ENCODE data around the gene HES6.

HES6 gene

GRCh38 chr2:238259061-238260020, 19.5 kb upstream of the HES6 start:
- TF ChIP-seq REST (IDR thresholded peaks at IDR 0.05; ENCODE audit: insufficient read depth in 1 of 2, low read depth in 2 of 2, low read length in 2 of 2) (no peak), FOXP2 (optimal IDR thresholded peaks at IDR 0.05; ENCODE audit: borderline replicate concordance, extremely low read depth, extremely low read length, insufficient read depth) (no peak), POLR2AphosphoS5 (IDR thresholded peaks at IDR 0.05; ENCODE audit: low read depth, low read length) (no peak)

- TF ChIP-seq FOXP2 (optimal IDR thresholded peaks at IDR 0.05; ENCODE audit: borderline replicate concordance, extremely low read depth, extremely low read length, insufficient read depth), result no peak
- no peak for TF ChIP-seq TAF1 (IDR thresholded peaks at IDR 0.05; ENCODE audit: borderline replicate concordance, insufficient read depth, low read length)
- TF ChIP-seq POLR2AphosphoS5 (IDR thresholded peaks at IDR 0.05; ENCODE audit: low read depth, low read length), result no peak
- TF ChIP-seq SIN3A (IDR thresholded peaks at IDR 0.05; ENCODE audit: borderline replicate concordance, insufficient read depth, low read length), result no peak
- no peak for TF ChIP-seq REST (IDR thresholded peaks at IDR 0.05; ENCODE audit: insufficient read depth in 1 of 2, low read depth in 2 of 2, low read length in 2 of 2)
Observed at GRCh38 chr2:238257786-238258700, 18.2 kb upstream of the HES6 start.

GRCh38 chr2:238256594-238257104, 16.8 kb upstream of the HES6 start:
- TF ChIP-seq SIN3A (IDR thresholded peaks at IDR 0.05; ENCODE audit: borderline replicate concordance, insufficient read depth, low read length) (no peak), FOXP2 (optimal IDR thresholded peaks at IDR 0.05; ENCODE audit: borderline replicate concordance, extremely low read depth, extremely low read length, insufficient read depth) (peak; percentile 73)

GRCh38 chr2:238256111-238256510, 16.3 kb upstream of the HES6 start:
- TF ChIP-seq TAF1 (IDR thresholded peaks at IDR 0.05; ENCODE audit: borderline replicate concordance, insufficient read depth, low read length) (no peak), FOXP2 (optimal IDR thresholded peaks at IDR 0.05; ENCODE audit: borderline replicate concordance, extremely low read depth, extremely low read length, insufficient read depth) (no peak), REST (IDR thresholded peaks at IDR 0.05; ENCODE audit: insufficient read depth in 1 of 2, low read depth in 2 of 2, low read length in 2 of 2) (no peak), SIN3A (IDR thresholded peaks at IDR 0.05; ENCODE audit: borderline replicate concordance, insufficient read depth, low read length) (no peak), POLR2AphosphoS5 (IDR thresholded peaks at IDR 0.05; ENCODE audit: low read depth, low read length) (no peak)

- TF ChIP-seq TAF1 (IDR thresholded peaks at IDR 0.05; ENCODE audit: borderline replicate concordance, insufficient read depth, low read length) (no peak), POLR2AphosphoS5 (IDR thresholded peaks at IDR 0.05; ENCODE audit: low read depth, low read length) (no peak), FOXP2 (optimal IDR thresholded peaks at IDR 0.05; ENCODE audit: borderline replicate concordance, extremely low read depth, extremely low read length, insufficient read depth) (no peak), SIN3A (IDR thresholded peaks at IDR 0.05; ENCODE audit: borderline replicate concordance, insufficient read depth, low read length) (no peak), REST (IDR thresholded peaks at IDR 0.05; ENCODE audit: insufficient read depth in 1 of 2, low read depth in 2 of 2, low read length in 2 of 2) (no peak)
Observed at GRCh38 chr2:238255636-238256035, 15.8 kb upstream of the HES6 start.

Measured in PFSK-1 (cell line).